Gastrocnemius medialis (tissue), 4 donors: ENCODE data around the gene ST6GAL2. TPM values are rescaled to one million over a fixed set of nuclear protein-coding genes. Genes with fewer than 3 reads are reported as not detected.

ENCODE experiments used
- ATAC-seq, 2 donors: fragments of 150-250 bp; one replicate each; pipeline ENCODE4 v1.9.1; 2016
- DNase-seq, 2 donors: peaks; one replicate each; pipeline ENCODE4 v3.0.0-alpha.2; 2019
- H3K27ac ChIP-seq, 4 donors: fragments of 200-600 bp; sonication (generic); 1 replicate in 1 of 4; 2 replicates in 3 of 4; pipeline ENCODE4 v1.5.1; 2016 to 2018; ENCODE audit warnings: mild to moderate bottlenecking in 2 of 4, moderate library complexity in 1 of 4
- H3K27me3 ChIP-seq, 3 donors: fragments of 200-600 bp; sonication (generic) in 2 of 3; 1 replicate in 1 of 3; 2 replicates in 2 of 3; pipeline versions ENCODE4 v1.5.1 to v1.6.0; 2016 to 2019; ENCODE audit warnings: mild to moderate bottlenecking in 1 of 3, moderate library complexity in 1 of 3
- H3K36me3 ChIP-seq, 2 donors: fragments of 200-600 bp; sonication (generic) in 1 of 2; one replicate each; pipeline ENCODE4 v1.5.1; 2017 to 2018
- H3K4me1 ChIP-seq, 2 donors: fragments of 200-600 bp; sonication (generic) in 1 of 2; one replicate each; pipeline ENCODE4 v1.5.1; 2016 to 2017; ENCODE audit warnings: mild to moderate bottlenecking in 2 of 2
- H3K4me3 ChIP-seq, 4 donors: fragments of 200-600 bp; sonication (generic) in 3 of 4; 1 replicate in 1 of 4; 2 replicates in 3 of 4; pipeline ENCODE4 v1.5.1; 2016 to 2019; ENCODE audit warnings: mild to moderate bottlenecking in 2 of 4
- H3K9me3 ChIP-seq, 3 donors: fragments of 200-600 bp; sonication (generic) in 2 of 3; 1 replicate in 1 of 3; 2 replicates in 2 of 3; pipeline ENCODE4 v1.5.1; 2016 to 2019
- CTCF ChIP-seq, 5 experiments: fragments of 450-650 bp in 3 of 5; fragments of 200-600 bp in 2 of 5; sonication (generic) in 2 of 5; IDR thresholded peaks in 4 of 5; conservative IDR thresholded peaks in 1 of 5; 1 replicate in 4 of 5; 2 replicates in 1 of 5; pipeline ENCODE4 v1.5.1; 2016 to 2019; ENCODE audit warnings: antibody characterized with exemption in 5 of 5, mild to moderate bottlenecking in 3 of 5, moderate library complexity in 3 of 5
- POLR2A ChIP-seq, 2 donors: fragments of 450-650 bp; IDR thresholded peaks; one replicate each; pipeline ENCODE4 v1.6.1; 2017; ENCODE audit warnings: antibody characterized with exemption in 2 of 2, mild to moderate bottlenecking in 2 of 2, moderate library complexity in 2 of 2
- in situ Hi-C, 4 donors: fragments of 200-750 bp; cut with MboI; loops; one replicate each; pipeline versions ENCODE4 v1.15.0 to v1.8.0; 2017; ENCODE audit warnings: low sequenced_read_pairs in 4 of 4
- intact Hi-C: fragments of 100-400 bp; cut with DNase I; formaldehyde crosslinking; loops from one replicate; pipeline ENCODE4 v1.15.1; 2023; ENCODE audit warnings: low total_unique reads
- total RNA-seq, 4 donors: library from RNA; depleted of rRNA; stranded (reverse); fragments of >200 nt; gene quantifications; one replicate each; pipeline versions ENCODE4 v1.1.0 to v1.2.3, GENCODE V29; 2016

The ST6GAL2 gene
- total RNA-seq, 4 donors from 2014 or later: not detected

- Histone ChIP-seq H3K4me3 (no peak overlapping the region), H3K36me3 (no peaks in the 10 kb centered on the region), H3K27ac (no peak overlapping the region), H3K27me3 (no peaks in the 10 kb centered on the region), H3K4me1 (no peaks in the 10 kb centered on the region), H3K9me3 (no peaks in the 10 kb centered on the region)
- intact Hi-C loops: no loop called here
- in situ Hi-C loops: no loop called here
- ATAC-seq: no peak
- no peak for DNase-seq
- TF ChIP-seq CTCF (IDR thresholded peaks at IDR 0.05 in 4 of 5, conservative IDR thresholded peaks at IDR 0.05 in 1 of 5) (no peak), POLR2A (IDR thresholded peaks at IDR 0.05) (no peak)
Observed at GRCh38 chr2:106827158-106827557, 58.8 kb downstream of the ST6GAL2 start.

GRCh38 chr2:106825161-106825560 is 60.8 kb downstream of the ST6GAL2 start:
- ATAC-seq (no peak), DNase-seq (no peak)
- Histone ChIP-seq H3K4me1 (no peaks in the 10 kb centered on the region), H3K4me3 (no peak overlapping the region), H3K27ac (no peak overlapping the region), H3K27me3 (no peaks in the 10 kb centered on the region), H3K36me3 (no peaks in the 10 kb centered on the region), H3K9me3 (no peaks in the 10 kb centered on the region)
- TF ChIP-seq POLR2A (IDR thresholded peaks at IDR 0.05) (no peak), CTCF (IDR thresholded peaks at IDR 0.05 in 4 of 5, conservative IDR thresholded peaks at IDR 0.05 in 1 of 5) (no peak)
- in situ Hi-C loops: no loop called here
- intact Hi-C loops: no loop called here

GRCh38 chr2:106816974-106817373 is 69.0 kb downstream of the ST6GAL2 start:
- Histone ChIP-seq H3K4me3 (no peak overlapping the region), H3K27me3 (no peaks in the 10 kb centered on the region), H3K27ac (no peak overlapping the region), H3K9me3 (no peaks in the 10 kb centered on the region), H3K4me1 (no peaks in the 10 kb centered on the region), H3K36me3 (no peaks in the 10 kb centered on the region)
- ATAC-seq (no peak), DNase-seq (no peak)
- in situ Hi-C loops: no loop called here
- intact Hi-C loops: no loop called here
- TF ChIP-seq CTCF (IDR thresholded peaks at IDR 0.05 in 4 of 5, conservative IDR thresholded peaks at IDR 0.05 in 1 of 5) (no peak), POLR2A (IDR thresholded peaks at IDR 0.05) (no peak)

- Histone ChIP-seq H3K27ac (no peak overlapping the region), H3K36me3 (no peaks in the 10 kb centered on the region), H3K9me3 (no peaks in the 10 kb centered on the region), H3K4me1 (no peaks in the 10 kb centered on the region), H3K4me3 (no peak overlapping the region), H3K27me3 (no peaks in the 10 kb centered on the region)
- no peak for ATAC-seq
- in situ Hi-C loops: no loop called here
- TF ChIP-seq POLR2A (IDR thresholded peaks at IDR 0.05) (no peak), CTCF (IDR thresholded peaks at IDR 0.05 in 4 of 5, conservative IDR thresholded peaks at IDR 0.05 in 1 of 5) (no peak)
- DNase-seq: no peak
- intact Hi-C loops: no loop called here
Observed at GRCh38 chr2:106812841-106813240, 73.1 kb downstream of the ST6GAL2 start.

GRCh38 chr2:106812383-106812782 is 73.6 kb downstream of the ST6GAL2 start:
- no peak overlapping the region for H3K4me3 ChIP-seq
- H3K27ac ChIP-seq: no peak overlapping the region
- in situ Hi-C loops (no loop called here), intact Hi-C loops (no loop called here)
- no peaks in the 10 kb centered on the region for H3K27me3 ChIP-seq
- TF ChIP-seq POLR2A (IDR thresholded peaks at IDR 0.05) (no peak), CTCF (IDR thresholded peaks at IDR 0.05 in 4 of 5, conservative IDR thresholded peaks at IDR 0.05 in 1 of 5) (no peak)
- no peaks in the 10 kb centered on the region for H3K9me3 ChIP-seq
- no peaks in the 10 kb centered on the region for H3K4me1 ChIP-seq
- no peaks in the 10 kb centered on the region for H3K36me3 ChIP-seq
- no peak for DNase-seq
- ATAC-seq: no peak
